T follicular helper cell (primary cell): ENCODE results near the gene GAS7.
"Not testable (repeated sequence)": the region's sequence is repeated elsewhere in the genome, so short reads cannot be mapped to it uniquely, and the experiment has no call there.

Source experiments
- DNase-seq: peaks from one replicate; pipeline ENCODE4 v3.0.0-alpha.2; 2020; ENCODE audit warnings: low read depth

The GAS7 gene

GRCh38 chr17:10072556-10073425, 125.6 kb downstream of the GAS7 start:
- DNase-seq, result no peak

GRCh38 chr17:10072086-10072485, 126.3 kb downstream of the GAS7 start:
- no peak for DNase-seq

GRCh38 chr17:10071141-10071540, 127.3 kb downstream of the GAS7 start:
- DNase-seq, result no peak

- no peak for DNase-seq
Measured at GRCh38 chr17:10070690-10071089, 127.7 kb downstream of the GAS7 start.

- DNase-seq, result no peak
Measured at GRCh38 chr17:10069301-10069700, 129.1 kb downstream of the GAS7 start.

GRCh38 chr17:10067446-10068143, 130.8 kb downstream of the GAS7 start:
- DNase-seq, result no peak

- no peak for DNase-seq
Measured at GRCh38 chr17:10064536-10064935, 133.9 kb downstream of the GAS7 start.

- DNase-seq, result no peak
Measured at GRCh38 chr17:10063730-10064241, 134.6 kb downstream of the GAS7 start.

- DNase-seq, result no peak
Measured at GRCh38 chr17:10062691-10063385, 135.6 kb downstream of the GAS7 start.

- no peak for DNase-seq
Measured at GRCh38 chr17:10061111-10061845, 137.1 kb downstream of the GAS7 start.

GRCh38 chr17:10060526-10060925, 137.9 kb downstream of the GAS7 start:
- no peak for DNase-seq

- DNase-seq, result no peak
Measured at GRCh38 chr17:10059684-10060211, 138.7 kb downstream of the GAS7 start.

GRCh38 chr17:10058921-10059683, 139.3 kb downstream of the GAS7 start:
- no peak for DNase-seq

- not testable (repeated sequence) for DNase-seq
Measured at GRCh38 chr17:10057466-10057865, 140.9 kb downstream of the GAS7 start.

GRCh38 chr17:10055262-10055975, 143.0 kb downstream of the GAS7 start:
- DNase-seq, result no peak

- DNase-seq, result no peak
Measured at GRCh38 chr17:10053782-10054540, 144.4 kb downstream of the GAS7 start.

- no peak for DNase-seq
Measured at GRCh38 chr17:10052106-10052813, 146.1 kb downstream of the GAS7 start.

- no peak for DNase-seq
Measured at GRCh38 chr17:10051112-10051511, 147.3 kb downstream of the GAS7 start.
